Endometrial microvascular endothelial cells (primary cell): ENCODE measurements around the gene LSM6. TPM values are rescaled to one million over a fixed set of nuclear protein-coding genes. Genes with fewer than 3 reads are reported as not detected.

Experiments used
- in situ Hi-C: cut with HindIII; loops from 2 replicates; pipeline ENCODE4 v1.10.0; 2017; ENCODE audit warnings: low sequenced_read_pairs, low pct_unique_long_range_greater_than_20kb; ENCODE audit errors: inconsistent ontology term
- total RNA-seq: library from RNA; depleted of rRNA; stranded (reverse); fragments of >200 nt; gene quantifications from one replicate; pipeline ENCODE4 v1.2.3, GENCODE V29; 2015; ENCODE audit errors: inconsistent ontology term

The LSM6 gene
- 49.3 TPM for total RNA-seq

DNA sequence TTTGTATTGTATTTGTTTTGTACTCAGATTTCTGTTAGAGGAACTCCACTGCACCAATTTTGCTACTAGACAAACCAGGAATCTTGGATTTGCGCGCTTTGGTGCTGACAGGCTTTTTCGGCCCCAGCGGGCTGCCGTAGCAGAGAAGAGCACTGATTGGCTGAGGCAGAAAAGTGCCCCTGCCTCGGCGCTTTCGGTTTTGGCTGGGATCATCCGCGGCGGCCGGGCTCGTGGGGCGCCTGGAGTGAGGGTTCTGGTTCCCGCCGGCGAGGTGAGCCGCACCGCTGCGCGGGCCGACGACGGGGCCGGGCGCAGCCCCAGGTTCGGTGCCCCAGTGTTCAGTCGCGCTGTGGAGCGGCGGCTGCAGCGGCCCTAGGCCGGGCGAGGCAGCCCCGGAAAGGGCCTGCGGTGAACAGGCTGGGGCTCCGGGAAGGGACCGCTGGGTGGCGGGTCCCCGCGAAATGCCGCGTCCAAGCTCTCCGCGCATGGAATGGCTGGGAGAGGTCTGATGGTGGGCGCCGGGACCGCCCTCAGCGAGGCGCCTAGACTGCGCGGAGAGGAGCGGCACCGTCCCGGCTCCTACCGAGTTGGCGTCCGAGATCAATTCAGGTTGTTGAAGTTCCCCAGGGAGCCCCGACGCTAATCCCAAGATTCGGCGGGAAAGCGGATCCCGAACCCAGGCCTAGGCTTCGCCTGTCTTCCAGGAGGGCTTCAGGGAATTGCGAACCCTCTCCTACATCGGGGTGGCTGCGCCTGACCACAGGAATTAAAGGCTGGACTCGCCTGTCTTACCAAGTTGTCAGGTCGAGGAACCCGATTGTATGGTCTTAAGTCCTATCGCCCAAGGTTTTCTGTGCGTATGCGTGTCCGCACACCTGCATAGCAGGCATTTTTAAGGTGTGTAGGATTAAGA lies at the start of gene LSM6:
LSM6 (plus strand) TSS at position 178 of the 913 bp plus-strand sequence. CDS start 7,204 bp downstream, outside the sequence.
- in situ Hi-C loops: no loop called here

DNA sequence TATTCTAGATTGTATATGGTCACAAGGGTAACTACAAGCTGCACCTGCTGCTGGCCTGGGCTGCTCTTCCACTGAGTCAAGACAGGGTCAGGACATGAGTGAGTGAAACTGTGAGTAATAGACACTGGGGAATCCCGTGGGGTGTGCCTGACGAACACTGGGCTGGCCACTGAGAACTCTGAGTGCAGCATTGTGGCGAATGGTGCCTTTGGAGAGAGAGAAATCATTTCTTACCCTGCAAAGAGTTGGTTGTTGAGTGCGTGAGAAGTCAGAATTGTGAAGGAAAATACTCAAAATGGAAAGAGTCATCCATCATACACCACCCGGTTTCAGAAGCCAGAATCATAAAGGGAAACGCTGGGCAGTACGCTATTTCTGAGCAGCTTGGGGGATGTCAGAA lies 43.1 kb upstream of the LSM6 start:
- in situ Hi-C loops: no loop called here

DNA sequence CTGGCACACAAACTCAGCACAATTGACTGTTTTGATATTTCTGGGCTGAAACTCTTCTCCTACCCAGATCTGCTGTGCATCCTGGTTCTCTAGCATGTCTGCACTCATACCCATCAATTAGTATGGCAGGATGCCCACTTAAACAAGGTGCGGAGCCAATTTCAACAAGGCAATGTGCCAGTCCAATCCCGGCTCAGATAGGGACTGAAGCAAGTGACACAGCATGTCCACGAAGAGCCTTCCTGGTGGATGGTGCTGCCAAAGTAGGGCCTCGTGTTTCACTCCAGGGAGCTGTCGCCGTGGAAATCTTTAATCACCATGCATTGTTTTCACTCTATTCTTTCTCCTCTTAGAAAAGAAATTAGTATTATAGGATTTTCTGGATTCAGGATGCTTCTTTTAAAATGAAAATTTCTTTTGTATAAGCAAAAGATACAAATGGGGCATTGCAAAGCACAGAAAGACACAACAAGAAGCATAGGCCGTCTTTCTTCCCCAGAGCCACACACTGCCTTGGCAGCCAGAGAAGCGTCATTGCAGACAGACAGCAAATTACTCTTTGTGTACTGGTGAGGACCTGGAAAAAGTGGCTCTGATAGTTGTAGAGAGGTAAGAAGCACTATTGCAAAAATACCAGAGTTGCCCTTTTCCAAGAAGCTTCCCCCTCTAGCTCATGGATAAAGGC lies 40.6 kb upstream of the LSM6 start:
- in situ Hi-C loops: no loop called here

DNA sequence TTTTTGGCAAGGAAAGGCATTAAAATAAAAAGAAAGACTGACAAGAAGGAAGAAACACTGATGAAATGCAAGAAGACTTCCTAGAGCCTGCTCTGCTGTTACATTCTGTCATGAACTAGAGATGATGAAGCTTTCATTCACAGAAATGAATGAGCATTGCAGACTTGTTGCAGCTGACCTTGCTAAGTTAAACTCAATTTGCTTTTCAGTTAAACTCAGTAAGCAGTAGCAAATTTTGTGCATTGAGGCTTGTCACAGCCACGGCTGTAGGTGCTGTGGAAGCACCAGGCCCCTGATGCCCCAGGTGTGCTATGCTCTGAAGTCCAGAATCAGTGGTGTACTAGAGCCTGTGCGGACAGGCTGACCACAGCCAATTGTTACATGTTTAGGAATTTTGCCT lies 39.6 kb upstream of the LSM6 start:
- in situ Hi-C loops: no loop called here

DNA sequence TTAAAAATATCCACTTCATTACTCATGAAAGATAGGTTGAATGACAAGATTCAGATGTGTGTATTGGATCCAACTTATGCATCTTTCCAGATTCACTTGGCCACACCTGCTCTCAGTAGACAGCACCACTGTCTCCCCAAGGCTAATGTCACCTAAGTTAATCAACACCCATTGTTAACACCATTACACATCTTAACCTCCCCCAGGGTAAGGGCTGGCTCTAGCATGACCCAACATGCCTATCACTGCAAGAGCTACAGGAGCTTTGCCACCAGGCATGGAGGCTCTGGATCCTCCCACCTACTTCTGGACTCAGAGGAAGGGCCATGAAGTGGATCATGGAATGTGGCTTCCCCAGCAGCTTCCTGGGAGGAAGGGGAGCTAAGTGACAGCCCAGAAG lies 32.8 kb upstream of the LSM6 start:
- in situ Hi-C loops: no loop called here

DNA sequence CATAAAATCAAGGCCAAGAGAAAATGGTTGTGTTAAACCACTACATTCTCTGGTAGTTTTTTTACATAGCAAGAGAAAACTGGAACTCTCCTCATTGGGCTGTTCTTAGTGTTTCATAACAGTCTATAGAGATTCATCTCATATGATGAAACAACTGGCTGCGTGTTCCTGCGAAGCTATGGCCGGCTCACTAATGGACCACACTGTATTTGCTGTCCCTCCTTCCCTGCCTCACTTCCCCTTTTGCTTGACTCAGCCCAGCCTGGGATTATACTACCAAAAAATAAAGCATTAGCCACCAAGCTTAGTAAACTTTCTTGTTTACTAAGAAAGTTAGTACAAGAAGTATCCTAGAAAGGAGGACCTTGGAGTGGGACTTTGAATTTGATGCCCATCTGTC lies 31.6 kb upstream of the LSM6 start:
- in situ Hi-C loops: no loop called here

DNA sequence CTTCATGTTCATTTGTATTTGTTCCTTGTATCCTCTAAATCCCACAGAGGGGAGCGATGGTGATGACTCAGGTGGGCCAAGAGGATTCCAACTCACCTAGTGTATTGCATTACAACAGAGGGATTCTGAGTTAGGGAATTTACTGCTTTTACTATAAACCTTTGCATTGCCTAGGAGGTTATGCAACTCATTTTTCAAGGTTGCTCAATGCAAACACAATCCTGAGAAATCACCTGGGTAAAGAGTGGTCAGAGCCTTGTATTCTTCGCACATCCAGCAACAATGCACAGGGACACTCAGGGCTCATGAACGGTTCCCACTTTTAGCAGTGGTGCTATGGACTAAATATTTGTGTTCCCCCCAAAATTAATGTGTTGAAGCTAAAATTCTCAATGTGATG lies 28.6 kb upstream of the LSM6 start:
- in situ Hi-C loops: no loop called here

DNA sequence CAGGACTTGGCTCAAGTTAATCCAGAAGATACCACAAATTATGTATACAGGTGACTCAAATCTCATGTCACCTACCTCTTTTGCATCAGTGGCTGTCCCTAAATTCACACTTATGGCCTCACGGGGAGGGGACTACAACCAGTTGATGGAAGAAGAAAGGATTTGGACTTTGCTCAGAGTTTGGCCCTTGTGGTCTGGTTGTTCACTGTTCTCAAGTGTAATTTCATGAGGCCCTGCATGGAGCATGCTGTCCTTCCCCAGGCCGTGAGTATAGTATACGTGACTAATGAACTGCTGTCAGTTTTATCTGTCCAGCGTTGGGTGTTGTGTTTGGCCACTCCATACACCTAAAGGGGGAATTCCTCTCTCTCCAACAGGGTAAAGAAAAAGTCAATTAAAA lies 27.5 kb upstream of the LSM6 start:
- in situ Hi-C loops: no loop called here

DNA sequence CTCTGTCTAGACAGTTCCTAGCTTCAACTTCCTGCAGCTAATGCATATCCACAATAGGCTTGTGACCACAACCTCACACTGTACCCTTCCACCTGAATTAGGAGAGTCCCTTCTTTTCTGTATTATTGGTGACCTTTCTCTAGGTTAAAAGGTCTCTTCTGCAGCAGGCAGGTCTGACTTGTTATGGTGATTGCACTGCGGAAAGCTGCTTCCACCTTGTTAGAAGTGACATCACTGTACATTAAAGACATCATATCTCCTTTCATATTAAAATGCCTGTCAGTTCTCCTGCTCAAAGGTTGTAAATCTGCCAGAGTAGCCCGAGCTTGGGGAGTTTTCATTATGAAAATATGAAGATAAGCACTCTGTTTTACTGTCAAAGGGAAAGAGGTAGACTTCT lies 21.5 kb upstream of the LSM6 start:
- in situ Hi-C loops: no loop called here

DNA sequence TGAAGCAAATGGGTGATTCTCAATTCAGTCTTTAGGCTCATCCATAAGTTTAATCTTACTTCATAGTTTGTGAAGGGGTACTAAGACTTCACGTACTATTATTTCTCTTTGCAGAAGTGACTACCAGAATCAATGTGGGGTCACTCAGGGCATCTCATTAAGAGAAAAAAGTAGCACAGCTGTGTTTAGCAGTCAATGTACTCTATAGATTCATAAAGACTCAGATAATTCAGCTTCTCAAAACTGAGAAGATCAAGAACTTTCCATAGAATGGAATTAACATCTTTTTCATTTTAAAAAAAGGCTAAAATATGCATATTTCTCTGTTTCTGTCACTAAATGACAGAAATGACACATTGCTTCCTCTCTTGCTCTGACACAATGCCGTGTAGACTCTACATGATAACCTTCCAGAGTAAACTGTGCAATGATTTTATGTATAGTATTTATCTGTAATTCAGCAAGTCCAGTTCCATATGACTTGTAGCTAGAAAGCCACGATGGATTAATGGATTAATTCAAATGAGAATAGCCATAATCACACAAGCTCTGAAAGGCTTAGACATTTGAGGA lies 20.3 kb upstream of the LSM6 start:
- in situ Hi-C loops: no loop called here

DNA sequence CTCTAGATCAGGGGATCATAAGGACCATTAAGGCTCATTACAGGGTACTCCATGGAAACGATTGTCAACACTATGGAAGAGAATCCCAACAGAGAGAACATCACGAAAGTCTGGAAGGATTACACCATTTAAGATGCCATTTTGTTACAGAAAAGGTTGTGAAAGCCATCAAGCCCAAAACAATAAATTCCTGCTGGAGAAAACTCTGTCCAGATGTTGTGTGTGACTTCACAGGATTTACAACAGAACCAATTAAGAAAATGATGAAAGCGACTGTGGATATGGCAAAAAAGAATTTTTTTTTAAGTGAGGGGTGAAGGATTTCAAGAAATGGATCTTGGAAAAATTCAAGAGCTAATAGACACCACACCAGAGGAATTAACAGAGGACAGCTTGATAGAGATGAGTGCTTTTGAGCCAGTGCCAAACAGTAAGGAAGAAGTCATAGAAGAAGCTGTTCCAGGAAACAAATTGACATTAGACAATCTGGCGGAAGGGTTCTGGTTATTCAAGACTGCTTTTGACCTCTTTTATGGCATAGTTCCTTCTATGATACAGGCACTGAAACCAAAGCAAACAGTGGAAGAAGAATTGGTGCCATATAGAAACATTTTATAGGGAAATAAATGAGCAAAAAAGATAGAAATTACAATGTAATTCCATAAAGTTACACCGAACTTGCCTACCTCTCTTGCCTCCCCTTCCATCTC lies 17.3 kb upstream of the LSM6 start:
- in situ Hi-C loops: no loop called here

DNA sequence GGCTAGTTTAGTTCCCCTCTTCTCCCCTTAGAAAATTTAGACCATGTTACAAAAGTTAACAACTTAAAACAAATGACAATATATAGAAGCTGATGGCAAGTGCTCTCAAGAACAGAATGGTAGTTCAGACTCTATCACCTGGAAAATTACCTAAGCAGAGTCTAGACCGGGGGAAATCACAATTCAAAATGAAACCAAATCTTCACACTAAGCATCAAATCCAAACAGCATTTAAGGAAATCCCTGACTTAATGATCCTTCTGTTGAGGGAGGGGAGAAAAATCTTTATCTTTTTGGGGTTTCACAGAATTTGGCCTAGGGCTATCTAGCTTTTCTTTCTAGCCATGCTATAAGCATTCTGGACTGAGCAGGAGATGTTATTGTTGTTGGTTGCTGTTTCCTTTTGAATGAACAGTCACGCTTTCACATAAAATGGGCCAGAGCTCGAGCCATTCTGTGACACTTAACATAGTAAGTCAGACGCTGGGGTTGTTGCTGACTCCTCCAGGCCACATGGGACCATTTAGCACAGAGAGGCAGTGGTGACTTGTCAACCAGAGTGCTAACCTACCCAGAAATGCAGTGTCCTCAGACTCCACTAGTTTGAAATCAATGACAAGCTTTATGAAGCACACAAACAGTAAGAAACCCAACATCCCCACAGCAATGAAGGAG lies 16.0 kb upstream of the LSM6 start:
- in situ Hi-C loops: no loop called here

DNA sequence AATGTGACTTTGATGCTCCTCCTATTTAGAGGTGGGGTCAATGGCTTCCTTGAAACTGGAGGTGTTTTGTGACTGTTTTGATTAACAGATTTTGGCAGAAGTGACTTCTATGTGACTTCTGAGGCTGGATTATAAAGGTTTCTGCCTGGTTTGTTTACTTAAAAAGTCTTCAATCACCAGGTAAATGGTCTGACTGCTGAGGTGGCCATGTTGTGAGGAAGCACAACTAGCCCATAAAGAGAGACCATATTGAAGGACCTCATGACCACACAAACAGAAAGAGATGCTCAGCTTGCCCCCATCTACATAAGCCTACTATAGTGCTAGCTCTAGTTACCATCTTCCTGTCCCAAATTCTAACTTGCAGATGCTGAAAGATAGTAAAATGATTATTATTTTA lies 14.3 kb upstream of the LSM6 start:
- in situ Hi-C loops: no loop called here

DNA sequence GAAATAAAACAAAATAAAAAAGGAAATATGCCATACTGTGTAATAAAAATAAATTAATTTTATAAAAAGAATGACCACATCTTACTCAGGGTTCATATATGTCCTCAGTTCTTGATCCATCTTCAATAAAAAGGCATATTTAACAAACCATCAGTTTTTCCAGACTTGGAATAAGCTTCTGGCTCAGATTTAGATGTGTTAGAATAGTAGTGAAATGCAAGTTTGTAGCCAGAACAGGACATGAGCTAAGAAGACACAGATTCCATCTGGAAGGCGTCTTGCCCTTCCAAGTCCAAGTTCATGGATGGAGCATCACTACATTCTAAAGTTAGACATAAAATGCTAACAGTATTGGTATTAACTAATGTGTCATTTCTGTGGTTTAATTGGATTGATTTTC lies 10.3 kb upstream of the LSM6 start:
- in situ Hi-C loops: no loop called here

DNA sequence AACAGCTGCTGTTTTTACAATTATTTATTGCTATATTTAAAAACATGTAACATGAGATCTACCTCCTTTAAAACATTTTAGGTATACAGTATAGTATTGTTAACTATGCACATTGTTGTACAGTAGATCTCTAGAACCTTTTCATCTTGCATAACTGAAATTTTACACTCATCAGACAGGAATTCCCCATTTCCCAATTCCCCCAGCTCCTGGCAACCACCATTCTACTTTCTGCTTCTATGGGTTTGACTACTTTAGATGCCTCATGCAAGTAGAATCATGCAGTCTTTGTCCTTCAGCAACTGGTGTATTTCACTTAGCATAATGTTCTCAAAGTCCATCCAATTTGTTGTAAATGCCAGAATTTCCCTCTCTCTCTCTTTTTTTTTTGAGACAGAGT lies 9.7 kb upstream of the LSM6 start:
- in situ Hi-C loops: no loop called here

DNA sequence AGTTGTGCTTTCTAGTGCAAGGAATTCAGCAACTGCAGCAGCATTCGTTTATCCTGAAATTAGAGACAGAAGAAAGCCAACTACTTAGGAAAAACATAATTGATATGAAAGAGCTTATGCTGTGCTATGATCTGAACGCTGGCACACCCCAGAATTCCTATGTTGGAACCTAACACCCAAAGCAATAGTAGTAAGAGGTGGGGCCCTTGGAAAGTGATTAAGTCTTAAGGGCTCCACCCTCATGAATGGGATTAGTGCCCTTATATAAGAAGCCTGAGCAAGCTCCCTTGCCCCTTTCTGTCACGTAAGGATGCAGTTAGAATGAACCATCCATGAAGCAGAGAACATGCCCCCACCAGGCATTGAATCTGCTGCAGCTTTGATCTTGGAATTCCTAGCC lies 5.4 kb upstream of the LSM6 start:
- in situ Hi-C loops: no loop called here

DNA sequence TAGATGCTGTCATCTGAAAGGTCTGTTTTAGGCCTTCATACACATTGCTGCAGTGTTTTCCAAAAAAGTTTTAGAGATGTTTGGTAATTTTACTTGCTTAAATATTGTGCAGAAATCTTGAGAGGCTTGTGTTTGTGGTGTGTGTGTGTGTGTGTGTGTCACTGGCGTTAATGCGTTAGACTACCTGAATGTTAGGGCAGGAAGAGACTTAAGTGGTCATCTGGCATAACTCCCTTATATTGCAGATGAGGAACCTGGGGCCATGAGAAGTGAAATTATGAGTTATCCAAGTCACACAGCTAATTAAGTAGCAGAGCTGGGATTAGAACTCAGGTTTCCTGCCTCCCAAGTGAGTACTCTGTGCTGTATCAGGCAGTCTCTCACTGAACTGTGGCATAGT lies 1.4 kb downstream of the LSM6 start:
- in situ Hi-C loops: no loop called here

DNA sequence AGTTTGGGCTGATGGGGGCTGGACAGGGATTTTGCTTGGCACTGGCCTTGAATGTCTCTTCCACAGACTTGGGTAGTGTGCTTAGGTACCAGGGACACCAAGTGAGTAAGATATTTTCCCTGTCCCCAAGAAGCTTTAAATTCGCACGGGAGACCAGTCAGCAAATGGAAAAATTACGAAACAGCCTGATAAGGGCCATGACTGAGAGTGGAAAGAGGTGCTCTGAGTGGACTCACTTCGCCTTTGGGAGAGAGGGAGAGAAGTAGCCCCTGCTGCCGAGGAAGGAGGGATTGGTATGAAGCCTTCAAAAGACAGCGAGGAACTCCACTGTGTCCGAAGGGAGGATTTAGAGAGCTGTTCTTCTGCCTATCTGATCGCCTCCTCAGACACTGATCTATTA lies 2.6 kb downstream of the LSM6 start:
- in situ Hi-C loops: no loop called here

DNA sequence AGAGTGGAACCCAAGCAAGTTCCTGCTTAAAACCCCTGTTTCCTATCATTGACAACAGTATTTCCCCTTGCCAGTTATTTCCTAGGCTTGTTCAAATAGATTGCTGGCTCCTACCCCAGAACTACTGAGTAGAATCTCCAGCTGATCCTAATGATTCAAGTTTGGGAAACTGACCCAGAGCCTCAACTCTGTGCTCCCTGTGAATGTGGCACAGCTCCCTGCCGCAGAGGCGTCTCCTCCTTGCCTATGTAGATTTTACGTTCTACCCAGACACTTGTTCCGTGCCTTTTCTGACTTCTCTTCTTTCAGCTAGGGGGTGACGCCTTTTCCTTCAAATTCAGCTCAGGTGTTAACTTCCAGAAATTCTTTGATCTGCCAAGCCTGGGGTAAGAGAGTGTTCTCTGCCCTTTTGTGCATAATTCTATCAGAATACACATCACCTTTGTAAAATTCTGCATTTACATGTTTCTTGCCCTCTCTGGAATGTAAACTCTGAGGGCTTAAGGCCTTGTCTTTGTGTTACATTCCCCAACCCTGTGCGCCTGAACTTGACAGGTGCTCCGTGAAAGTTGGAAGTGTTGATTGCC lies 4.4 kb downstream of the LSM6 start:
- in situ Hi-C loops: no loop called here
